H9 (cell line): ENCODE data around the gene KLHL3. TPM values are rescaled to one million over a fixed set of nuclear protein-coding genes. Genes with fewer than 3 reads are reported as not detected.
A peak's percentile ranks its signal among the peaks of the same experiment; 100 is the strongest.

Source experiments
- DNase-seq: peaks from one replicate; pipeline ENCODE4 v3.0.0-alpha.2; 2017
- H2AFZ ChIP-seq: one replicate; pipeline ENCODE4 v1.6.1; 2013; ENCODE audit warnings: mild to moderate bottlenecking, low read length, control low read depth, moderate library complexity
- H2AK5ac ChIP-seq: 2 replicates; pipeline ENCODE4 v1.6.1; 2013; ENCODE audit warnings: low read length, control low read depth, mixed read lengths; ENCODE audit not compliant: insufficient read length
- H2BK120ac ChIP-seq: one replicate; pipeline ENCODE4 v1.6.1; 2013; ENCODE audit warnings: low read depth, mild to moderate bottlenecking, low read length, control low read depth, inconsistent platforms; ENCODE audit not compliant: poor library complexity, severe bottlenecking
- H2BK12ac ChIP-seq: 2 replicates; pipeline ENCODE4 v1.6.1; 2013; ENCODE audit warnings: low read length, control low read depth, mixed read lengths, low read depth; ENCODE audit not compliant: insufficient read length
- H2BK15ac ChIP-seq: 2 replicates; pipeline ENCODE4 v1.6.1; 2013; ENCODE audit warnings: low read depth, low read length, control low read depth
- H2BK20ac ChIP-seq: one replicate; pipeline ENCODE4 v1.6.1; 2013; ENCODE audit warnings: low read depth, mild to moderate bottlenecking, low read length, control low read depth, inconsistent platforms; ENCODE audit not compliant: poor library complexity, severe bottlenecking
- H2BK5ac ChIP-seq: 2 replicates; pipeline ENCODE4 v1.6.1; 2013; ENCODE audit warnings: low read length, control low read depth, mixed read lengths; ENCODE audit not compliant: insufficient read length
- H3K14ac ChIP-seq: 2 replicates; pipeline ENCODE4 v1.6.1; 2013; ENCODE audit warnings: low read length, control low read depth; ENCODE audit not compliant: insufficient read depth
- H3K18ac ChIP-seq: 2 replicates; pipeline ENCODE4 v1.6.1; 2013; ENCODE audit warnings: low read depth, mild to moderate bottlenecking, mixed read lengths, low read length, control low read depth; ENCODE audit not compliant: insufficient read length
- H3K23ac ChIP-seq: 2 replicates; pipeline ENCODE4 v1.6.1; 2013; ENCODE audit warnings: low read length, control low read depth, mixed read lengths, low read depth; ENCODE audit not compliant: insufficient read length
- H3K23me2 ChIP-seq: 2 replicates; pipeline ENCODE4 v1.6.1; 2013; ENCODE audit warnings: low read depth, mild to moderate bottlenecking, mixed read lengths, low read length, control low read depth; ENCODE audit not compliant: insufficient read length, poor library complexity, severe bottlenecking
- H3K27ac ChIP-seq: 2 replicates; pipeline ENCODE4 v1.5.1; 2013; ENCODE audit warnings: low read length, control low read depth, mixed read lengths, low read depth; ENCODE audit not compliant: insufficient read length
- H3K27me3 ChIP-seq: 2 replicates; pipeline ENCODE4 v1.6.1; 2013; ENCODE audit warnings: low read length, control low read depth, inconsistent platforms; ENCODE audit not compliant: insufficient read depth
- H3K4ac ChIP-seq: 2 replicates; pipeline ENCODE4 v1.6.1; 2013; ENCODE audit warnings: low read depth, mild to moderate bottlenecking, control low read depth, inconsistent platforms, low read length, moderate library complexity
- H3K4me1 ChIP-seq: 2 replicates; pipeline ENCODE4 v1.6.1; 2013; ENCODE audit warnings: low read length, control low read depth, inconsistent platforms; ENCODE audit not compliant: insufficient read depth
- H3K4me2 ChIP-seq: 2 replicates; pipeline ENCODE4 v1.6.1; 2013; ENCODE audit warnings: low read length, control low read depth, mixed read lengths; ENCODE audit not compliant: insufficient read length, insufficient read depth
- H3K56ac ChIP-seq: 2 replicates; pipeline ENCODE4 v1.6.1; 2013; ENCODE audit warnings: low read depth, mild to moderate bottlenecking, mixed read lengths, low read length, control low read depth; ENCODE audit not compliant: insufficient read length
- H3K79me1 ChIP-seq: 2 replicates; pipeline ENCODE4 v1.6.1; 2013; ENCODE audit warnings: low read depth, mild to moderate bottlenecking, moderate library complexity, low read length, control low read depth, inconsistent platforms; ENCODE audit not compliant: insufficient read depth, poor library complexity, severe bottlenecking
- H3K79me2 ChIP-seq: 2 replicates; pipeline ENCODE4 v1.6.1; 2013; ENCODE audit warnings: low read length, control low read depth, inconsistent platforms; ENCODE audit not compliant: insufficient read depth
- H3K9ac ChIP-seq: 2 replicates; pipeline ENCODE4 v1.6.1; 2013; ENCODE audit warnings: low read length, control low read depth, mixed read lengths; ENCODE audit not compliant: insufficient read length; ENCODE audit errors: extremely low read depth
- H3K9me3 ChIP-seq: one replicate; pipeline ENCODE4 v1.6.1; 2013; ENCODE audit warnings: low read depth, low read length, inconsistent platforms; ENCODE audit not compliant: control insufficient read depth
- H3T11ph ChIP-seq: one replicate; pipeline ENCODE4 v1.6.1; 2013; ENCODE audit warnings: mild to moderate bottlenecking, low read length, control low read depth, inconsistent platforms
- H4K20me1 ChIP-seq: one replicate; pipeline ENCODE4 v1.6.1; 2013; ENCODE audit not compliant: control insufficient read depth, insufficient read length, insufficient read depth
- H4K5ac ChIP-seq: 2 replicates; pipeline ENCODE4 v1.6.1; 2013; ENCODE audit warnings: low read depth, mild to moderate bottlenecking, mixed read lengths, low read length, control low read depth; ENCODE audit not compliant: insufficient read length
- H4K8ac ChIP-seq: replicated peaks from 2 replicates; pipeline ENCODE4 v1.6.1; 2013; ENCODE audit warnings: low read length, control low read depth, mixed read lengths, low read depth; ENCODE audit not compliant: insufficient read length
- H4K91ac ChIP-seq: 2 replicates; pipeline ENCODE4 v1.6.1; 2013; ENCODE audit warnings: low read depth, mild to moderate bottlenecking, moderate library complexity, mixed read lengths, low read length, control low read depth; ENCODE audit not compliant: insufficient read length
- H3K27ac Mint-ChIP-seq, 3 experiments: 2 replicates in 2 of 3; 3 replicates in 1 of 3; pipeline ENCODE4 v1.8.0; 2020 to 2021; ENCODE audit warnings: mixed read lengths in 3 of 3, mild to moderate bottlenecking in 1 of 3, moderate library complexity in 1 of 3
- H3K27me3 Mint-ChIP-seq: 2 replicates; pipeline ENCODE4 v1.8.0; 2021; ENCODE audit warnings: low read depth, mild to moderate bottlenecking, moderate library complexity, mixed read lengths
- H3K36me3 Mint-ChIP-seq, 3 experiments: 2 replicates in 2 of 3; 3 replicates in 1 of 3; pipeline ENCODE4 v1.8.0; 2020 to 2021; ENCODE audit warnings: low read depth in 3 of 3, mixed read lengths in 3 of 3; ENCODE audit not compliant: insufficient read depth in 1 of 3
- H3K4me1 Mint-ChIP-seq, 2 experiments: 2 replicates each; pipeline ENCODE4 v1.8.0; 2020; ENCODE audit warnings: mixed read lengths in 2 of 2
- H3K4me3 Mint-ChIP-seq, 2 experiments: 2 replicates in 1 of 2; 3 replicates in 1 of 2; pipeline ENCODE4 v1.8.0; 2020 to 2021; ENCODE audit warnings: mild to moderate bottlenecking in 2 of 2, mixed read lengths in 2 of 2, moderate library complexity in 1 of 2
- H3K9me3 Mint-ChIP-seq, 2 experiments: 2 replicates in 1 of 2; 3 replicates in 1 of 2; pipeline ENCODE4 v1.8.0; 2020; ENCODE audit warnings: mild to moderate bottlenecking in 2 of 2, mixed read lengths in 2 of 2, moderate library complexity in 1 of 2
- CTCF ChIP-seq: fragments of 200-600 bp; sonication (generic); conservative IDR thresholded peaks from 3 replicates; pipeline ENCODE4 v1.8.0; 2021; ENCODE audit warnings: antibody characterized with exemption, mild to moderate bottlenecking
- WGBS: extraction: QIAGEN DNeasy Blood & Tissue Kit; methylation state at CpG from one replicate; pipeline ENCODE4 v1.1.7; 2013; ENCODE audit warnings: missing lambda C conversion rate, low lambda C conversion rate, mixed read lengths; ENCODE audit not compliant: insufficient read length; ENCODE audit errors: extremely low coverage; 5-methylcytosine and 5-hydroxymethylcytosine counted together
- total RNA-seq: library from RNA; stranded (reverse); gene quantifications from 2 replicates; pipeline ENCODE4 v1.2.1, GENCODE V29; 2021

Gene KLHL3
- total RNA-seq, 1 experiment from 2014 or later = 12.8 TPM

- Histone ChIP-seq H2BK12ac (no peak overlapping the region), H3K23me2 (no peaks in the 10 kb centered on the region), H3K27ac (no peak overlapping the region), H3K18ac (no peak overlapping the region), H3K27me3 (no peaks in the 10 kb centered on the region), H3K9me3 (no peaks in the 10 kb centered on the region), H3K4me2 (no peak overlapping the region), H4K20me1 (no peaks in the 10 kb centered on the region), H3K23ac (no peak overlapping the region), H2BK5ac (no peak overlapping the region), H3K56ac (no peak overlapping the region), H2BK20ac (no peak overlapping the region), H3K9ac (no peak overlapping the region), H2AFZ (no peak overlapping the region), H3T11ph (no peak overlapping the region), H2BK15ac (no peak overlapping the region), H3K14ac (no peak overlapping the region), H4K91ac (no peak overlapping the region), H3K4ac (no peak overlapping the region), H4K8ac (no peak overlapping the region), H2AK5ac (no peak overlapping the region), H3K79me2 (no peaks in the 10 kb centered on the region), H3K79me1 (no peaks in the 10 kb centered on the region), H2BK120ac (no peak overlapping the region), H4K5ac (no peak overlapping the region), H3K4me1 (no peaks in the 10 kb centered on the region)
- peak overlapping the region in 1 of 3 experiments; percentile 63; a peak in 1 of 7 replicates for H3K27ac Mint-ChIP-seq
- peaks cover 0 to 5% (median 4%) of the 10 kb centered on the region in 3 experiments; a peak in 5 of 7 replicates for H3K36me3 Mint-ChIP-seq
- H3K4me1 Mint-ChIP-seq = no peaks in the 10 kb centered on the region
- TF ChIP-seq CTCF = no peak
- H3K27me3 Mint-ChIP-seq = no peaks in the 10 kb centered on the region
- DNase-seq = no peak
- H3K4me3 Mint-ChIP-seq = no peak overlapping the region
- no peaks in the 10 kb centered on the region for H3K9me3 Mint-ChIP-seq
- no CpG with 5 or more reads among the region's 5 CpGs for WGBS
These were observed 113.0 kb downstream of the KLHL3 start for GRCh38 chr5:137622850-137623249.
